ENCODE measurements around the gene GSG1L. TPM values are rescaled to one million over a fixed set of nuclear protein-coding genes. Genes with fewer than 3 reads are reported as not detected.

GSG1L gene
- polyA plus RNA-seq, 1 donor (not counting 4 experiments of a cell fraction or from before 2014, with no cell fraction given): not detected

GRCh38 chr16:27759967-27760788, 303.3 kb downstream of the GSG1L start:
- no peaks in the 10 kb centered on the region for H3K27me3 ChIP-seq (ENCODE audit: control insufficient read depth, extremely low read depth, insufficient read depth, low read length)
- H3K9me3 ChIP-seq (ENCODE audit: control insufficient read depth, low read depth, low read length): no peaks in the 10 kb centered on the region
- dilution Hi-C loops (cut with MboI; ENCODE audit: extremely low pct_ligation_motif_present, low sequenced_read_pairs): no loop called here
- DNase-seq (ENCODE audit: low read depth, low spot score) (no peak), FAIRE-seq (no peak)
- no peak overlapping the region for H3K27ac ChIP-seq (ENCODE audit: control insufficient read depth, insufficient read depth, low read length)
- no peak overlapping the region for H3K4me3 ChIP-seq (ENCODE audit: control insufficient read depth in 2 of 3, extremely low read depth in 1 of 3, insufficient read depth in 2 of 3, low read depth in 1 of 3, low read length in 3 of 3)
- no peaks in the 10 kb centered on the region for H3K79me2 ChIP-seq (ENCODE audit: control insufficient read depth, insufficient read depth, low read length)
- no peaks in the 10 kb centered on the region for H4K20me1 ChIP-seq (ENCODE audit: control insufficient read depth, extremely low read depth, insufficient read depth, low read length)
- no peak overlapping the region for H3K4me2 ChIP-seq (ENCODE audit: control insufficient read depth, extremely low read depth, insufficient read depth, low read depth, low read length)
- no peak for TF ChIP-seq EZH2 (IDR thresholded peaks at IDR 0.05; ENCODE audit: low read length)
- TF ChIP-seq, protein P1, sequence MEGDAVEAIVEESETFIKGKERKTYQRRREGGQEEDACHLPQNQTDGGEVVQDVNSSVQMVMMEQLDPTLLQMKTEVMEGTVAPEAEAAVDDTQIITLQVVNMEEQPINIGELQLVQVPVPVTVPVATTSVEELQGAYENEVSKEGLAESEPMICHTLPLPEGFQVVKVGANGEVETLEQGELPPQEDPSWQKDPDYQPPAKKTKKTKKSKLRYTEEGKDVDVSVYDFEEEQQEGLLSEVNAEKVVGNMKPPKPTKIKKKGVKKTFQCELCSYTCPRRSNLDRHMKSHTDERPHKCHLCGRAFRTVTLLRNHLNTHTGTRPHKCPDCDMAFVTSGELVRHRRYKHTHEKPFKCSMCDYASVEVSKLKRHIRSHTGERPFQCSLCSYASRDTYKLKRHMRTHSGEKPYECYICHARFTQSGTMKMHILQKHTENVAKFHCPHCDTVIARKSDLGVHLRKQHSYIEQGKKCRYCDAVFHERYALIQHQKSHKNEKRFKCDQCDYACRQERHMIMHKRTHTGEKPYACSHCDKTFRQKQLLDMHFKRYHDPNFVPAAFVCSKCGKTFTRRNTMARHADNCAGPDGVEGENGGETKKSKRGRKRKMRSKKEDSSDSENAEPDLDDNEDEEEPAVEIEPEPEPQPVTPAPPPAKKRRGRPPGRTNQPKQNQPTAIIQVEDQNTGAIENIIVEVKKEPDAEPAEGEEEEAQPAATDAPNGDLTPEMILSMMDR (optimal IDR thresholded peaks at IDR 0.05 in 1 of 3, IDR thresholded peaks at IDR 0.05 in 1 of 3, conservative IDR thresholded peaks at IDR 0.05 in 1 of 3; ENCODE audit: extremely low read depth in 1 of 3, insufficient read depth in 2 of 3, low read length in 3 of 3): no peak
- H3K9ac ChIP-seq (ENCODE audit: control insufficient read depth, extremely low read depth, insufficient read depth, low read length): no peak overlapping the region
- no peaks in the 10 kb centered on the region for H3K9me1 ChIP-seq (ENCODE audit: control insufficient read depth, extremely low read depth, insufficient read depth, low read length)
- H3K36me3 ChIP-seq (ENCODE audit: control insufficient read depth in 2 of 2, extremely low read depth in 1 of 2, insufficient read depth in 2 of 2, low read length in 2 of 2): peaks cover 2 to 3% of the 10 kb centered on the region in 2 experiments
- no peak overlapping the region for H2AFZ ChIP-seq (ENCODE audit: control insufficient read depth, low read length)
- H3K4me1 ChIP-seq (ENCODE audit: control insufficient read depth, extremely low read depth, insufficient read depth, low read length): peaks cover 4% of the 10 kb centered on the region

- no peaks in the 10 kb centered on the region for H3K79me2 ChIP-seq (ENCODE audit: control insufficient read depth, insufficient read depth, low read length)
- no peaks in the 10 kb centered on the region for H3K9me3 ChIP-seq (ENCODE audit: control insufficient read depth, low read depth, low read length)
- TF ChIP-seq, protein P1 (optimal IDR thresholded peaks at IDR 0.05 in 1 of 3, IDR thresholded peaks at IDR 0.05 in 1 of 3, conservative IDR thresholded peaks at IDR 0.05 in 1 of 3; ENCODE audit: extremely low read depth in 1 of 3, insufficient read depth in 2 of 3, low read length in 3 of 3): no peak
- TF ChIP-seq EZH2 (IDR thresholded peaks at IDR 0.05; ENCODE audit: low read length): no peak
- H3K4me3 ChIP-seq (ENCODE audit: control insufficient read depth in 2 of 3, extremely low read depth in 1 of 3, insufficient read depth in 2 of 3, low read depth in 1 of 3, low read length in 3 of 3): no peak overlapping the region
- dilution Hi-C loops (cut with MboI; ENCODE audit: extremely low pct_ligation_motif_present, low sequenced_read_pairs): no loop called here
- no peak for DNase-seq (ENCODE audit: low read depth, low spot score)
- H3K36me3 ChIP-seq (ENCODE audit: control insufficient read depth in 2 of 2, extremely low read depth in 1 of 2, insufficient read depth in 2 of 2, low read length in 2 of 2): peaks cover 2 to 3% of the 10 kb centered on the region in 2 experiments
- peak; percentile 83 for FAIRE-seq
- no peaks in the 10 kb centered on the region for H3K9me1 ChIP-seq (ENCODE audit: control insufficient read depth, extremely low read depth, insufficient read depth, low read length)
- H4K20me1 ChIP-seq (ENCODE audit: control insufficient read depth, extremely low read depth, insufficient read depth, low read length): no peaks in the 10 kb centered on the region
- no peak overlapping the region for H3K9ac ChIP-seq (ENCODE audit: control insufficient read depth, extremely low read depth, insufficient read depth, low read length)
- no peak overlapping the region for H2AFZ ChIP-seq (ENCODE audit: control insufficient read depth, low read length)
- peaks cover 4% of the 10 kb centered on the region for H3K4me1 ChIP-seq (ENCODE audit: control insufficient read depth, extremely low read depth, insufficient read depth, low read length)
- no peak overlapping the region for H3K27ac ChIP-seq (ENCODE audit: control insufficient read depth, insufficient read depth, low read length)
- no peaks in the 10 kb centered on the region for H3K27me3 ChIP-seq (ENCODE audit: control insufficient read depth, extremely low read depth, insufficient read depth, low read length)
- no peak overlapping the region for H3K4me2 ChIP-seq (ENCODE audit: control insufficient read depth, extremely low read depth, insufficient read depth, low read depth, low read length)
Observed at GRCh38 chr16:27759301-27759871, 304.1 kb downstream of the GSG1L start.

Data from keratinocyte (primary cell).